ENCODE results near the gene NPY1R. TPM values are rescaled to one million over a fixed set of nuclear protein-coding genes. Genes with fewer than 3 reads are reported as not detected.

NPY1R gene
- total RNA-seq, 3 donors from 2014 or later (not counting 1 experiment from before 2014, with no cell fraction given), result not detected

DNA sequence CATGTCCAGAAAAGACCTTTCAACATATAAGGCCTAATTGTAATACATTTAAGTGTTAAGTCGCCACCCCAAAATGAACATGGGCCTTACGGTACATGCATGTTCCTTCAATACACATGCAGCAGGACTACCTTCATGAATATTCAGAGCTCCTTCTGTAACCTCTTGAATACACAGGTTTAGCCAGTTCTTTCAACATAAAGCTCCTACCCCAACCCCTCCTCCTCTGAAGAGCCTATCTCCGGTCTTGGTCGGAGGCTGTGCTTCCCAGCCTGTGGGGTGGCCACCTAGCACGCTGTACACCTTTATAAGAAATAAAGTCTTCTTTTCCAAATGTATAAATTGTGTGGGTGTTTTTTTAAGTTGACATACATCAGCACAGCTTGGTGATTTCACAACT lies 39.6 kb upstream of the NPY1R start:
- no peaks in the 10 kb centered on the region for H3K9me3 ChIP-seq (ENCODE audit: control insufficient read depth, insufficient read depth, low read length)
- no peaks in the 10 kb centered on the region for H3K4me1 ChIP-seq (ENCODE audit: control insufficient read depth, insufficient read depth, low read length)
- ATAC-seq, result no peak
- H3K4me3 ChIP-seq (ENCODE audit: low read length), result no peak overlapping the region
- H3K27ac ChIP-seq (ENCODE audit: low read length), result no peak overlapping the region
- no peak for TF ChIP-seq CTCF (IDR thresholded peaks at IDR 0.05)
- Mint-ChIP-seq H3K4me1 (no peaks in the 10 kb centered on the region), H3K27me3 (ENCODE audit: low read depth in 2 of 2) (no peaks in the 10 kb centered on the region), H3K36me3 (no peaks in the 10 kb centered on the region), H3K9me3 (peaks cover 2 to 4% of the 10 kb centered on the region in 2 donors), H3K27ac (no peak overlapping the region), H3K4me3 (no peak overlapping the region)
- no peaks in the 10 kb centered on the region for H3K27me3 ChIP-seq (ENCODE audit: control insufficient read depth, insufficient read depth, low read length)
- no peak for DNase-seq
- H3K36me3 ChIP-seq (ENCODE audit: control insufficient read depth, insufficient read depth, low read length), result no peaks in the 10 kb centered on the region
- intact Hi-C loops (cut with micrococcal nuclease), result no loop called here
- WGBS (ENCODE audit: insufficient coverage), result 79% methylated on average over 4 of the region's 5 CpGs

- Histone ChIP-seq H3K9me3 (ENCODE audit: control insufficient read depth, insufficient read depth, low read length) (no peaks in the 10 kb centered on the region), H3K27ac (ENCODE audit: low read length) (no peak overlapping the region), H3K36me3 (ENCODE audit: control insufficient read depth, insufficient read depth, low read length) (no peaks in the 10 kb centered on the region), H3K4me3 (ENCODE audit: low read length) (no peak overlapping the region), H3K4me1 (ENCODE audit: control insufficient read depth, insufficient read depth, low read length) (no peaks in the 10 kb centered on the region), H3K27me3 (ENCODE audit: control insufficient read depth, insufficient read depth, low read length) (no peaks in the 10 kb centered on the region)
- TF ChIP-seq CTCF (IDR thresholded peaks at IDR 0.05), result no peak
- Mint-ChIP-seq H3K9me3 (peaks cover 2% of the 10 kb centered on the region in 2 donors), H3K27ac (no peak overlapping the region), H3K4me3 (no peak overlapping the region), H3K4me1 (no peaks in the 10 kb centered on the region), H3K27me3 (ENCODE audit: low read depth in 2 of 2) (no peaks in the 10 kb centered on the region), H3K36me3 (no peaks in the 10 kb centered on the region)
- 60% methylated on average over 1 of the region's 3 CpGs for WGBS (ENCODE audit: insufficient coverage)
- intact Hi-C loops (cut with micrococcal nuclease), result no loop called here
- no peak for DNase-seq
- no peak for ATAC-seq
Measured at GRCh38 chr4:163367651-163368050, 35.3 kb upstream of the NPY1R start.

DNA sequence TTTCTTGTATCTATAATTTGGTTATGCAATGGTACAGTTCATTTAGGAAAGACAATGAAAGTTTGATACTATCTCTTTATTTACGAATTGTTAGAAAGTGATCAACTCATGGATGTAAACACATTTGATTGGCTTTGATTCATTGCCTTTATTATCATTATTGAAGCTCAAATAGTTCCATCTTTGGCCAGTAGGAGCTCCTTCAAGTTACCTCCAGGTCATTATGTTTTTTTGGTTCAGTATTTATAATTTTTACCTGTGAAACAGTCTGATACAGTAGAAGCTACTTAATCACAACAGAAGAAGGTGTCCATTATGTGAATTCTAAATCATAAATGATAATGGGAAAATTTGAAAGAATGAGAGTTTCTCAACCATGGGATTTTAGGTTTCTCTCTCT lies 23.7 kb upstream of the NPY1R start:
- 67% methylated on average over 1 of the region's 1 CpG for WGBS (ENCODE audit: insufficient coverage)
- H3K4me1 Mint-ChIP-seq, result no peaks in the 10 kb centered on the region
- no peak for DNase-seq

More for the DNA sequence above, 23.7 kb upstream of the NPY1R start:
- Mint-ChIP-seq H3K4me3 (no peak overlapping the region), H3K9me3 (peaks cover 0 to 2% of the 10 kb centered on the region in 2 donors), H3K27me3 (ENCODE audit: low read depth in 2 of 2) (no peaks in the 10 kb centered on the region), H3K27ac (no peak overlapping the region), H3K36me3 (no peaks in the 10 kb centered on the region)
- intact Hi-C loops (cut with micrococcal nuclease), result no loop called here
- H3K27me3 ChIP-seq (ENCODE audit: control insufficient read depth, insufficient read depth, low read length), result no peaks in the 10 kb centered on the region
- no peaks in the 10 kb centered on the region for H3K9me3 ChIP-seq (ENCODE audit: control insufficient read depth, insufficient read depth, low read length)
- no peak for ATAC-seq
- no peaks in the 10 kb centered on the region for H3K36me3 ChIP-seq (ENCODE audit: control insufficient read depth, insufficient read depth, low read length)
- H3K27ac ChIP-seq (ENCODE audit: low read length), result no peak overlapping the region
- H3K4me1 ChIP-seq (ENCODE audit: control insufficient read depth, insufficient read depth, low read length), result no peaks in the 10 kb centered on the region
- no peak overlapping the region for H3K4me3 ChIP-seq (ENCODE audit: low read length)
- TF ChIP-seq CTCF (IDR thresholded peaks at IDR 0.05), result no peak
